Mucosa of gallbladder (tissue), 1 donor: Measurements from ENCODE around the gene CC2D1A. TPM values are rescaled to one million over a fixed set of nuclear protein-coding genes. Genes with fewer than 3 reads are reported as not detected.

Experiments
- DNase-seq: peaks from one replicate; pipeline ENCODE4 v3.0.0-alpha.2; 2020; ENCODE audit warnings: low spot score
- total RNA-seq: library from RNA; stranded (reverse); gene quantifications from one replicate; pipeline ENCODE4 v1.2.1, GENCODE V29; 2021
- donor health status: DM: no; HTN: no; CAD: no.

The CC2D1A gene
- total RNA-seq, 1 donor from 2014 or later = 57.1 TPM

DNA sequence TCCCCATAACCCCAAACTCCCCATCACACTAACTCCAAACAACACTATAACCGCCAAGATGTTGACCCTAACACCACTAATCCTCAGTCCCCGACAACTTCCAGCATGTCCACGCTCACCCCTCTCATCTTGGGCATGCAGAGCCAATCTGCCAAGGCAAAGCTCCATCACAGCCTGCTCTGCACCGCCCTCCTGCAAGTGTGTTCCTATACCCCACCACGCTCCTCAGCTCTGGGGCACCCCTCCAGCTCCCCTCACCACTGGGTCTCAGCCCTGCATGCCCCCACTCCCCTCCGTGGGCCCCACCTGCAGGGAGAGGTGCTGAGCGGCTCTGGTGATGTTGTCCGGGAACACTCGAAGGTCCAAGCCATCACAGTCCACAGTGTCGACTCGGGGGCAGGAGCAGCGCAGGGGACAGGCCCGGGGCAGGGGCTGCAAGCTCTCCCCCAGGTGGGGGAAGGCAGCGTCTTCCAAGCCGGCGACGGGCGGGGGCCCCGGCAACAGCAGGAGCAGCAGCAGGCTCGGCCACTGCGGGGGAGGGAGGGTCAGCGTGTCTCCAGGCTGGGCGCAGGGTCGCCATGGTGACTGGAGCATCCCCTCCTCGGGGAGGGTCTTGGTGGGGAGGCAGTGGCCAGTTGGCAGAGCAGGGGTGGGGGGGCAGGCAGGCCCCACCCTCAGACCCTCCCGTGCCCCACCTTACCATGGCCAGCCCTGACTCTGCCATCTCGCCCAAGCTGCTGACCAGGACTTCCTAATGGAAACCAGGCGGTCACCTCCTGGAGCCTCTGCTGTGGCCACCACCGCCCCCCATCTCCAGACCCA, 31.7 kb downstream of the CC2D1A start:
- DNase-seq = no peak

DNA sequence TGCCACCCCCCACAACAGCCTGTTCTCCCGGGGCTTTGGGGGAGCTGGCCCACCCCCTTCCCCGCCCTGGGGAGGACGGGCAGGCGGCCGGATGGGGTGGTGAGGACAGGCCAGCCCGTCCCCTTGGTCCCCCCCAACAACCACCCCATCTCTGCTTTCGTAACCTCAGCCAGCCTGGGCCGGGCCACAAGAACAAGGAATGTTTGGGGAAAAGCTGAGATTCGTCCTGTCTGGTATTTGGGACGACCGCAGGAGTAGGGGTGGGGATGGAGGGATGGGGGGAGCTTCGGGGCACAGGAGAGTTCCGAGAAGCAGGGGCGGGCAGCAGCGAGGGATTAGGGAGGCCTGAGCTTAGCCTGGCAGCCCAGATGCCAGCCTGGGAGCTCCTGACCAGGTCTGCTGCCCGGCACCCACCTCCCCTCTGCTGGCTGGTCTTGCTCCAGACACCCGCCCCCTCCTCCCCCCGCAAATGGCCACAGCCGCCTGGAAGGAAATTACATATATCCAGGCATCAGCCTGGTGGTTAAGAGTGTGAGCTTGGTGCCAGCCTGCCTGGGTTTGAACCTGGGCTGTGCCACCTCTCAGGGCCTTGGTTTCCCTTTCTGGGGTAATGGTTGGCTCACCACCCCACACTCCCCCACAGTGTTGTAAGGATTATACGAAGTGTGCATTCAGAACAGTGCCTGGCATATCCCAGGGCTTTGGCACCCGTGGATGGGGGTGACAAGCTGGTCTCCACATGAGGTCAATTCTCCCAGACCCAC, 32.5 kb downstream of the CC2D1A start, which contains the start of gene PODNL1:
TSS of gene PODNL1 (minus strand) at position 117 of the 764 bp plus-strand sequence. CDS start 236 bp downstream, outside the sequence.
- DNase-seq = no peak

DNA sequence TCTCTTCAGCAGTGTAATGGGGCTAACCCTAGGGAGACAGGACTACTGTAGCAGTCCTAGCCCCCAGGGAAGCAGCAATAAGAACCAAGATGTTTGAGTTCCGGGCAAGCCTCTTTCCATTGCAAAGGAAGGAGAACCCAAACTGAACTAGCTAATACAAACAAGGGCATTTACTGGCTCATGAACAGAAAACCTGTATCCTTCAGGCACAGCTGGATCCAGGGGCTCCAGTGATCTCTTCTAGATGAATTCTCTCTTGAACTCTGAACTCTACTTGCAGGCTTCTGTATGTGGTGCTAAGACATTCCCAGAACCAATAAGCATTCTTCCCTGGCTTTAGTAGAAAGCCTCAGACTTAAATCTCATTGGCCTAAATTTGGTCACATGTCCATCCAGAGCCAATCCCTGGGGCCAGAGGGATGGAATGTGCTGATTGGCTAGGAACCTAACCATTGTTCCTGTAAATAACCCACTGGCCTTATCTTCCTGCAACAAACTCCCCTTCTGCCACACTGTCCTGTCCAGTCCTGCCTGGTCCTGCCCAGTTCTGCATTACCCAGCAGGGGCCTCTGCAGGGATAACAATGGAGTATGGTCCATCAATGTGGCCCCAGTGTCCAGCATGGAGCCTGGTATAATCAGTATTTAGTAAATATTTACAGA, 36.2 kb downstream of the CC2D1A start:
- DNase-seq = no peak

DNA sequence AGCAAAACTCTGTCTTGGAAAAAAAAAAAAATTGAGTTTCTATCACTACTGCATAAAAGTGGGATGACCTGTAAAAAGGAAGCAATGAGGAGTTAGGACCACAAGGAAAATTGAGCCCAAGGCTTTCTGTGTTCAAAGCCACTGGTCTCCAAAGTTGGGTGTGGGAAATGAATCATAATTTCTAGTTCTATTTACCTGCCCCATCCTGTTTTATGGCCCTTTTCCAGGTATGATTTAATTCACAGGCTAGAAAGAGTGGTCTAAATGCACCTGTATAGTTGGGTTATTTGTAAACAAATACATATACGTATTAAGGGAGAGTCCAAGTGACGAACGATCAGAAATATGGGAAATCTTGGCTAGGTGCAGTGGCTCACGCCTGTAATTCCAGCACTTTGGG, 40.4 kb downstream of the CC2D1A start:
- DNase-seq = no peak

DNA sequence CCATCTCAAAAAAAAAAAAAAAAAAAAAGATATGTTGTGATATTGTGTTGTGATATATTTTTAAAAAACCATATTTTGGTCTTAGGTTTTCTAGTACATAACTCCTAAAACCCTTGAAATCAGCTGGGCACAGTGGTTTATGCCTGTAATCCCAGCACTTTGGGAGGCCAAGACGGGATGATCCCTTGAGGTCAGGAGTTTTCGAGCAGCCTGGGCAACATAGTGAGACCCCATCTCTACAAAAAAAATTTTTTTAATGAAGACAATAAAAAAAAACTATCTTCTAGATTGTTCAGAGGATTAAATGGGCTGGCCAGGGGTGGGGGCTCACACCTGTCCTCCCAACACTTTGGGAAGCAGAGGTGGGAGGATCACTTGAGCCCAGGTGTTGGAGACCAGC, 45.0 kb downstream of the CC2D1A start:
- DNase-seq = no peak

DNA sequence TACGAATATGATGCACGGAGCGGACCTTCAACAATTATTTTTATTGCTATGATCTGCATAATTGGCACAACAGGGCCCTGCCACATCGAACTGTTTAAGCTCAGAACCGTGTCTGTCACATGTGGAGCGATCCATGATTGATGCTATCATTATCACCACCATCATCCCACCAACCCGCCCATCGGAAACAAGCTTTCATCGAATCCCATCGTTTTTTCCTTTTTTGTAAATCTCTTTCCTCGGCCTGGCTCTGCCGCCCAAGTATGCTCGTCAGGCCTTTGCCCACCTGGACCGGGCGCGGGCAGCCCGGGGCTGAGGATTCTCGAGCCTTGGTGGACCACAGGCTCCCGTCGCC, 45.8 kb downstream of the CC2D1A start:
- DNase-seq = no peak

DNA sequence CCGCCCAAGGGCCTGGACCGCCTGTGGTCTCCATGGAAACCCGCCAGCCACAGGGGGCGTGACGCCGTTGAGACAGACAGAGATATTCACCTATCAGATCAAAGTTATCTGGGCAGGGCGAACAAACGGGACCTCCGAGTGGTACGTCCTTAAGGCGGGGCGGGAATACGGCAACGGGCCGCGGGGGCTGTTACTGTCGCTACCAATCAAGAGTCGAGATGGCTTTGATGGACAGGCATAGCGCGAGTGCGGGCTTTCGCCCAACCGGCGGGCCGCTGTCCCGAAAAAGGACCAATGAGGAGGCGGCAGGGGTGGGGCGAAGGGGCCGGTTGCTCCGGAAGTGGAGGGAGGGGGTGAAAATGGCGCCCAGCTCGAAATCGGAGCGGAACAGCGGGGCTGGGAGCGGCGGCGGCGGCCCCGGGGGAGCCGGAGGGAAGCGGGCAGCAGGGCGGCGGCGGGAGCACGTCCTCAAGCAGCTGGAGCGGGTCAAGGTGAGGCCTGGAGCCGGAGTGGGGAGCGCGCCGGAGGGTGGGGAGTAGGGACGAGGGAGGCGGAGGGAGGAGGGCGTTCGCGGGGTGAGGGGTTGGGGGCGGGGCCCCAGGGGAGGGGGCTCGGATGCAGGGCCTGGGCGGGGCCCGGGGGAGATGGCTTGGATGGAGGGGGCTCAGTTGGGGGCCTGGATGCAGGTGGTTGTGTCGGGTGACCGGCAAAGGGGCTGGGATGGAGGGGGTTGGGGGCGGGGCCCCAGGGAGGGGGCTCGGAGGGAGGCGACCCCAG, 46.3 kb downstream of the CC2D1A start, which contains the start of gene DCAF15:
TSS of gene DCAF15 (plus strand) at position 356 of the 777 bp plus-strand sequence. CDS start at position 360, 4 bp downstream.
- DNase-seq = peak; percentile 100

DNA sequence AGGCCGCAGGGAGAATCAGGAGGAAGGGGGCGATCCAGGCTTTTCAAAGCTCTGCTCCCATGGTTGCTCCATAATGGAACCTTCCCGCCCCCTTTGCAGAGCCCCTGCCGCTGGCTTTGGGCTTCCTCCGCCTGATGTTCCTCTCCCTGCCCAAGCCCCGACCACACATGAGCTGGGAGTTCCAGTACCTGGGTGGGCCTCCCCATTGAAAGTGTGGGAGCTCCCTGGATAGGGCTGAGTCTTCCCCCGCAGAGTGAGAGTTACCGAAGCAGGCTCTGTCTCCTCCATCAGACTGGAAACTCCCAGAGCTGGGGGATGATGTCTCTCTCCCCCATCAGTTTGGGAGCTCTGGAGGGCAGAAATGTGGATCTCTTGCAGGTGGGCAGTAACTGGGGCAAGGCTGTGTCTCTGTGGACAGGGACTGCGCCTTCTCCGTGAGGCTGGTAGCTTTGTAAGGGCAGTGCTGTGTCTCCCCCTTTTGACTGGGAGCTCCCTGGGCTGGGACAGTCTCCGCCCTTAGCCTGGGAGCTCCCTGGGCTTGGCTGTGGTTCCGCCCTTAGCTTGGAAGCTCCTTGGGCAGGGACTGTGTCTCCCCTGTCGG, 47.0 kb downstream of the CC2D1A start:
- no peak for DNase-seq

DNA sequence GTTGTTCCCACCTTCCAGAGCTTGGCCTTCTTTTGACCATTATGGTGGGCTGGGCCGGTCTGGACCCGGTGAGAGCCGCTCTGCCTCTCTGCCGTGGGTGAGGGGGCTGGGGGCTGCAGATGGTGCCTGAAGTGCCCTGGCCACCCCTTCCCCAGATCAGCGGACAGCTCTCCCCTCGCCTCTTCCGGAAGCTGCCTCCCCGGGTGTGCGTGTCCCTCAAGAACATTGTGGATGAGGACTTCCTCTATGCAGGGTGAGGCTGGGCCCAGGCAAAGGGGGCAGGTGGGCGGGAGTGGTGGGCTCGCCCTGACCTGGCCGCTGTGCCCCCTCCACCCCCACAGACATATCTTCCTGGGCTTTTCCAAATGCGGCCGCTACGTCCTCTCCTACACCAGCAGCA, 48.2 kb downstream of the CC2D1A start:
- no peak for DNase-seq

DNA sequence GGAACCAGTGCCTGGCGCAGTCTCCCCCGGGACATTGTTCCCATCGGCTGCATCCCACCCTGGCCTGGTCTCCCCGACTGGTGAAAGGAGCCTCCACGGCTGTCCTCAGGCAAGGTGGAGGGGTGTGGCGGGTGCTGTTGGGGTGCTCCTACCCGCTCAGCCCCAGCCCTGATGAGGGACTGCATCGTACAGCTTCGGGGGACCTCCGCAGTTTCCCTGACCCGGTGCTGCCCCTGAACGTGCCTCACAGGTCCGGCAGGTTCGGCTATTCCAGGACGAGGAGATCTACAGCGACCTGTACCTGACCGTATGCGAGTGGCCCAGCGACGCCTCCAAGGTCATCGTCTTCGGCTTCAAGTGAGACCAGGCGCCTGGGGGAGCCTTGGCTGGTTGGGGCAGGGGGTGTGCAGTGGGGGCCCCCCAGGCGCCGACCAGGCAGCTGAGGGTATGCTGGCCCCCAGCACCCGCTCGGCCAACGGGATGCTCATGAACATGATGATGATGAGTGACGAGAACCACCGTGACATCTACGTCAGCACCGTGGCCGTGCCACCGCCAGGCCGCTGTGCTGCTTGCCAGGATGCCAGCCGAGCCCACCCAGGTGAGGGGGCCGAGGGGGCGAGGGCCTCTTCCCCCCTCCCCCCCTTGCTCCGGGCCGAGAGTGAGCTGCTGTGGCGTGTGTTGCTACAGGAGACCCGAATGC, 49.8 kb downstream of the CC2D1A start:
- no peak for DNase-seq

DNA sequence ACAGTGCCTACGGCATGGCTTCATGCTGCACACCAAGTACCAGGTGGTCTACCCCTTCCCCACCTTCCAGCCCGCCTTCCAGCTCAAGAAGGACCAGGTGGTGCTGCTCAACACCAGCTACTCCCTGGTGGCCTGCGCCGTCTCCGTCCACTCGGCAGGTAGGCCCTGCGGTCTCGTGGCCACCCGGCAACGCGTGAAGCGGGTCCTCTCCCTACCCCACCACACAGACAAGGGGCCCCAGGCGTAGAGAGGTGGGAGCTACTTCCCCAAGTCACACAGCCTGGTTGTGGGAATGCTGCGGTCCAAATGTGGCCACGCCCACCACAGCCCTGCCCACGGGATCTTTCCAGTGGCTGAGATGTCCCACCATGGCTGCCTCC, 50.4 kb downstream of the CC2D1A start:
- DNase-seq = no peak

DNA sequence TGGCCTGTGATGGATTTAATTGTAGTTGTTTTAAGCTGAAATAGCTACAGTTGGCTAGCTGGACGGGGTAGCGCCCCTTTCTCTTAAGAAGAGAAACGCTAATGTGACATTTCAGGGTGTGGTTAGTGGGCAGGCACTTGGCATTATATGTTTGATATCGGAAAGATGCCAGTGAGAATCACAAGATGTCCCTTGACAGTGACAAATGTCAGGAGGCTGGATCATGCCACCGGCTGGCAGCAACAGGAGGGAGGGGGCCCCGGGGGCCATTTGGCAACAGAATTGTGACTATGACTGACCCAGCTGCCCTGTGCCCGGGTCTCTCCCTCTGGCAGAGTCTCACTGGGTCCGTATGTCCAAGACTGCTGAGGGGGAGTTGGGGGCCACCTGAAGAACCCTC, 51.0 kb downstream of the CC2D1A start:
- no peak for DNase-seq

DNA sequence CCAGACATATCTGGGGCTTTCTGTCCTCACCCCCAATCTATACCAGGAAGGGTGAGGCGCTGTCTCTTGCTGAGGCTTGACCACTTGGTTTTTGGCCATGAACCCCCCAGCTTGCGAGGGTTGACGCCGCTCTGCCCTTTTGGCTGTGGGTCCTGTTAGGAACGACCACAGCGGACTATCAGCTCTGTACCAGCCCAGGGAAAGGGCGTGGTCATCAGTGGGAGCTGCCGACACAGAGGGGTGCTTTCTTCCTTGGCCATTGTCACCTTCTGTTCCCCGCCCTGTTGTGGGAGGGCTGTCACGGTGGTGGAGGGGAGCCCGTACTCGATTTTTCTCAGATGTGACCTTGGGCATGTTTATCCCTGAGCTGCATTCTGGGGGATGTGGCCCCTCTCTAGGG, 52.0 kb downstream of the CC2D1A start:
- no peak for DNase-seq

DNA sequence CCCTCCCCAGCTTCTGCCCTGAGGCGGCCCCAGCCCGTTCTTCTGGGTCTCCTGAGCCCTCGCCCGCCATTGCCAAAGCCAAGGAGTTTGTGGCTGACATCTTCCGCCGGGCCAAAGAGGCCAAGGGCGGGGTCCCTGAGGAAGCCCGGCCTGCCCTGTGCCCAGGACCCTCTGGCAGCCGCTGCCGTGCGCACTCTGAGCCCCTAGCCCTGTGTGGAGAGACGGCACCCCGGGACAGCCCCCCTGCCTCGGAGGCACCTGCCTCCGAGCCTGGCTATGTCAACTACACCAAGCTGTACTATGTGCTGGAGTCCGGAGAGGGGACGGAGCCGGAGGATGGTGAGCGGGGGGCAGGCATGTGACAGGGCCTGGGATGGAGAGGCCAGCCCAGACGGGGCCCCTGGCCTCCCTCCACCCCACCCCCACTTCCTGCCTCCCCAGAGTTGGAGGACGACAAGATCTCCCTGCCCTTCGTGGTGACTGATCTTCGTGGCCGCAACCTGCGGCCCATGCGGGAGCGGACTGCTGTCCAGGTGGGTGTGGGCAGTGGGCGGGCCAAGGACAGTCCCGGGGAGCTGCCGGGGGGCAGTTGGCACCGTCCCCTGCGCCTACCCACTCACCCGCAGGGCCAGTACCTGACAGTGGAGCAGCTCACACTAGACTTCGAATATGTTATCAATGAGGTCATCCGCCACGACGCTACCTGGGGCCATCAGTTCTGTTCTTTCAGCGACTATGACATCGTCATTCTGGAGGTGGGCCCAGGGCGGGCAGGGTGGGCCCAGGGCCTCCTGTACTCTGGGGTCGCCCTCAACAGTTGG, 53.4 kb downstream of the CC2D1A start:
- DNase-seq = no peak

DNA sequence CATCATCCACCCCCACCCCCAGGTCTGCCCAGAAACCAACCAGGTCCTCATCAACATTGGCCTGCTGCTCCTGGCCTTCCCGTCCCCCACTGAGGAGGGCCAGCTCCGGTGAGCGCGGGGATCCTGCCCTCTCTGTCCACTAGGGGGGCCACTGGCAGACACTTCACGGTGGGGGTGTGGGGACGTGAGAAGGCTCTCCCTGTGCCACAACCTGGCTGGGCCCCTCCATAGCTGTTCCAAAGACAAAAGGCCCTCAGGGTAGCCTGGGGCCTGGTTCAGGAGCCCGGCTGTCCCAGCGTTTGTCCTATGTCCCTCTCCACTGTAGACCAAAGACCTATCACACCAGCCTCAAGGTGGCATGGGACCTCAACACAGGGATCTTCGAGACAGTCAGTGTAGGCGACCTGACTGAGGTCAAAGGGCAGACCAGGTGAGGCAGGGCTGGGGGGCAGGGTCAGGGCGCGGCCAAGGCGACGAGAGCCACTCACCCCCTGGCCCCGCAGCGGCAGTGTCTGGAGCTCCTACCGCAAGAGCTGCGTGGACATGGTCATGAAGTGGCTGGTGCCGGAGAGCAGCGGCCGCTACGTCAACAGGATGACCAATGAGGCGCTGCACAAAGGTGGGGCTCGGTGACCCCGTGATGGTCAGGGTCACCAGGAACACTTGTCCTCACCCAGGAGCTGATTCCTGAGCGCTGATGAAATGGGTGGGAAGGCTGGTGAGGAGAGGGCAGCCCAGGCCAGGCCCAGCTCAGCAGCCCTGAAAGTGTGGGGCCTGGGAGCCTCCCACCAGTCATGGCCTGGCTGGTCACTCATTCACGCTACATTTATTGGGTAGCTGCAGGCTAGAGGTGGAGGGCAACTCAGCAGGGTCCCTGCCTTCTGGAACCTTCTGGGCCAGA, 54.2 kb downstream of the CC2D1A start:
- no peak for DNase-seq

DNA sequence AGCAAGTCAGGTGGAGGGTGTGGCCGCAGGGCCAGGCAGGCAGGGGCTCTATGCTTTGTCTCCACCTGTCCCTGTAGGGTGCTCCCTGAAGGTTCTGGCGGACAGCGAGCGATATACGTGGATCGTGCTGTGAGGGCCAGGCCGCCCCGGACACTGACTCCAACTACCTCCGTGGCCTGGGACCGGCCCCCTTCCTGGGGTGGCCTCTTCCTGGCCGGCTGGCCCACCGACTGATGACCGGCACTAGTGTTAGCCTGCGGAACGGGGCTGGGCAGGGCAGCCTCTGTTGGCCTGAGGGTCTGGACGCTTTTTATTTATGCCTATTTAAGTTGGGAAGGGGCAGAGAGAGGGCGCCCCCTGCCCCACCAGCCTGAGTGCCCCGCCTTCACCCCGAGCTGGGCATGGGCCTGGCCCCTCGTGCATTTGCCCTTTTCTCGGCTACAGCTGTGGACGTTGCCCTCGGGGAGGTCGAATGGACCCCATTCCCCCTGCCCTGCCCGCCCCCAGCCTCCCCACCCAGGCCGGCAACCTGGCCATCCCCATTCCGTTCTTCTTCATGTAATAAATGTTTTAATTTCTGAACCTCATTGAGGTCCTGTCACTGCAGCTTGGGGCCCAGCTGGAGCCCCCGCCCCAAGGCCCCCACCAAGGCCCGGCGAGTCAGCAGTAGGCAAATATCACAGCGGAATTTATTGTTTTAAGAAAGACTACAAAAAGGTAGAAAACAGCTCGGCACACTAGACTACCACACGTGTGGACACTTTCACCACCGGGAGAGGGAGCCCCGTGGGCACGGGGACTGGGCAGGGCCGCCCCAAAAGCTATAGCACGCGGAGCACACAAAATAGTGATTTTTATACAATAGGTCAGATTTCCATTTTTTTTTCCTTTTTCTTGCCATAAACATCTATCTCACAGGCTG, 55.1 kb downstream of the CC2D1A start:
- no peak for DNase-seq

DNA sequence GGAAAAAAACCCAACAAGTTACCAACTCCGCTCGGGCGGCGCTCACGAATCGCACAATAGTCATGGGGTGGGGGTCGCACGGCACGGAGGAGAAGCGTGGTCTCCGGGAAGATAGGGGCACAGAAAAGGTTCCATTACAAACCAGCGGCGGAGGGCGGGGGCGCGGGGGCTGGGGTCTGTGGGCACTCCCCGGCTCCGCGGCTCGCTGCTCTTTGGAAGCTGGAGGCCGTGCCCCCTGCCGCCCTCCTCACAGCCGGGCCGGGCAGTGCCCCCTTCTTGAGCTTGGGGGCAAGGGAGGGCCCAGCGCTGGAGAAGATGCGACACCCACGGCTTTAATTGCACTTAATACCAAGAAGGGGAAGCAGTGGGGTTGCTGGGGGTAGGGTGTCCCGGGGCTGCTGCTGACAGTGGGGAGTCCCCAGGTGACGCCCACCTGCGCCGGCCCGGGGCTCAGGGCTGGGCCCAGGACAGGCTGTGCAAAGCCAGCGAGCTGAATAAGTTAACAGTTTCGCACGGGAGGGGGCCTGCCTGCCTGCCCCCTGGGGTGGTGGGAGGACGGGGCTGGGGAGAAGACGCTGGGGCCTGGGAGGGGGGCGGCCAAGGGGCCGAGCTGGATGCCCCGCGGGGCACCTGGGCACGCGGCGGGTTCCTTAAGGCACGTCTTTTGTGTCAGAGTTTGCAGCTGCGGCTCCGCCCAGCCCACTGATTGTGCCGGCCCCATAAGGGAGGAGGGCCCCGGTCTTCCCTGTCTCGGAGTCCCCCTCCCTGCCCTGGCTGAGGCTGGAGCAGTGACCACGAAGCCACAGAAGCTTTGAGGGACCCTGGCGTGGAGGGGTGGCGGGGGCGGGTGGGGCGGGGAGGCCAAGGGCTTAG, 56.1 kb downstream of the CC2D1A start:
- DNase-seq = no peak
